Osteoblast (primary cell): ENCODE data around the gene OR51G2. TPM values are rescaled to one million over a fixed set of nuclear protein-coding genes. Genes with fewer than 3 reads are reported as not detected.

Experiments
- DNase-seq: peaks from one replicate; pipeline ENCODE4 v3.0.0; 2011; ENCODE audit warnings: low spot score, mixed read lengths; ENCODE audit not compliant: insufficient read length; ENCODE audit errors: missing footprints
- H2AFZ ChIP-seq: 2 replicates; pipeline ENCODE4 v1.6.0; 2011; ENCODE audit warnings: mild to moderate bottlenecking, low read length
- H3K27ac ChIP-seq: 2 replicates; pipeline ENCODE4 v1.5.1; 2011; ENCODE audit warnings: mild to moderate bottlenecking, low read depth, low read length, moderate library complexity
- H3K27me3 ChIP-seq: 2 replicates; pipeline ENCODE4 v1.6.0; 2012; ENCODE audit warnings: mild to moderate bottlenecking, control low read depth, inconsistent platforms, low read length, moderate library complexity; ENCODE audit not compliant: insufficient read depth
- H3K36me3 ChIP-seq: 2 replicates; pipeline ENCODE4 v1.5.1; 2011; ENCODE audit warnings: mild to moderate bottlenecking, low read length, control low read depth, moderate library complexity; ENCODE audit not compliant: insufficient read depth
- H3K4me1 ChIP-seq: 2 replicates; pipeline ENCODE4 v1.5.1; 2011; ENCODE audit warnings: mild to moderate bottlenecking, low read length, control low read depth, moderate library complexity; ENCODE audit not compliant: insufficient read depth
- H3K4me2 ChIP-seq: 2 replicates; pipeline ENCODE4 v1.6.0; 2011; ENCODE audit warnings: mild to moderate bottlenecking, low read length; ENCODE audit not compliant: insufficient read depth
- H3K4me3 ChIP-seq: fragments of 200-600 bp; sonication (generic); 3 replicates; pipeline ENCODE4 v1.5.1; 2012; ENCODE audit warnings: mild to moderate bottlenecking, low read length, inconsistent platforms; ENCODE audit not compliant: insufficient read depth
- H3K79me2 ChIP-seq: 2 replicates; pipeline ENCODE4 v1.6.0; 2012; ENCODE audit warnings: mild to moderate bottlenecking, low read length, control low read depth, inconsistent platforms; ENCODE audit not compliant: insufficient read depth
- H3K9me3 ChIP-seq: 2 replicates; pipeline ENCODE4 v1.5.1; 2011; ENCODE audit warnings: low read depth, low read length, control low read depth
- H4K20me1 ChIP-seq: 2 replicates; pipeline ENCODE4 v1.6.0; 2012; ENCODE audit warnings: mild to moderate bottlenecking, low read length, control low read depth; ENCODE audit not compliant: insufficient read depth
- total RNA-seq: library from RNA; depleted of rRNA; stranded (reverse); fragments of >200 nt; gene quantifications from 2 replicates; pipeline ENCODE4 v1.2.3, GENCODE V29; 2012
- TF ChIP-seq, protein P1 (sequence below): IDR thresholded peaks from 2 replicates; pipeline ENCODE4 v1.5.1; 2011; ENCODE audit warnings: mild to moderate bottlenecking, low read depth, low read length, moderate library complexity; ENCODE audit errors: extremely low read depth

The OR51G2 gene
- total RNA-seq, 1 donor, result not detected

- Histone ChIP-seq H4K20me1 (no peaks in the 10 kb centered on the region), H2AFZ (no peak within 1 kb of the TSS), H3K27me3 (no peaks in the 10 kb centered on the region), H3K4me1 (no peaks in the 10 kb centered on the region), H3K79me2 (no peaks in the 10 kb centered on the region), H3K4me3 (no peak within 1 kb of the TSS), H3K36me3 (no peaks in the 10 kb centered on the region), H3K4me2 (no peak within 1 kb of the TSS), H3K27ac (no peak within 1 kb of the TSS), H3K9me3 (no peaks in the 10 kb centered on the region)
- TF ChIP-seq, protein P1, sequence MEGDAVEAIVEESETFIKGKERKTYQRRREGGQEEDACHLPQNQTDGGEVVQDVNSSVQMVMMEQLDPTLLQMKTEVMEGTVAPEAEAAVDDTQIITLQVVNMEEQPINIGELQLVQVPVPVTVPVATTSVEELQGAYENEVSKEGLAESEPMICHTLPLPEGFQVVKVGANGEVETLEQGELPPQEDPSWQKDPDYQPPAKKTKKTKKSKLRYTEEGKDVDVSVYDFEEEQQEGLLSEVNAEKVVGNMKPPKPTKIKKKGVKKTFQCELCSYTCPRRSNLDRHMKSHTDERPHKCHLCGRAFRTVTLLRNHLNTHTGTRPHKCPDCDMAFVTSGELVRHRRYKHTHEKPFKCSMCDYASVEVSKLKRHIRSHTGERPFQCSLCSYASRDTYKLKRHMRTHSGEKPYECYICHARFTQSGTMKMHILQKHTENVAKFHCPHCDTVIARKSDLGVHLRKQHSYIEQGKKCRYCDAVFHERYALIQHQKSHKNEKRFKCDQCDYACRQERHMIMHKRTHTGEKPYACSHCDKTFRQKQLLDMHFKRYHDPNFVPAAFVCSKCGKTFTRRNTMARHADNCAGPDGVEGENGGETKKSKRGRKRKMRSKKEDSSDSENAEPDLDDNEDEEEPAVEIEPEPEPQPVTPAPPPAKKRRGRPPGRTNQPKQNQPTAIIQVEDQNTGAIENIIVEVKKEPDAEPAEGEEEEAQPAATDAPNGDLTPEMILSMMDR, result no peak
- no peak for DNase-seq
Measured at GRCh38 chr11:4924239-4924638, 5.1 kb upstream of the OR51G2 start, which contains the start of gene OR51G1. OR51G1 (minus strand) TSS chr11:4924339; CDS start chr11:4924339, 0 bp downstream.

DNA sequence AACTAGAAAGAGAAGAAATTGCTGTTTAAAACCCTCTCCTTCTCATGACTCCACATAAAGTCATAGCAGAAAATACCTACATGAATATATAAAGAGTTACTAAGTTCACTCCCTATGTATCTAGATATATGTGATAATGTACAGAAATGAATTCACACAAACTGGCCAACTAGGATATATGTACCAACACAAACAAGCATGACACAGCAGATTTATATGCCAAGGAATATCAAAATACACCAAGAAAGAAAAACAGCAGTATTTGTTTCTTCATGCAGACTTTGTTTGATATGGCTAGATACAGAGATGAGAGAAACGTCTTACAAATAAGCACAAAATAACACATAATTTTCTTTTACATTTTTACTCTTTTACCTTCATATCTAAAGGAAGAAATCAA is 3.2 kb upstream of the OR51G2 start:
- no peak overlapping the region for H2AFZ ChIP-seq
- no peak overlapping the region for H3K4me2 ChIP-seq
- H3K36me3 ChIP-seq, result no peaks in the 10 kb centered on the region
- no peak overlapping the region for H3K27ac ChIP-seq
- H3K4me1 ChIP-seq, result no peaks in the 10 kb centered on the region
- H3K79me2 ChIP-seq, result no peaks in the 10 kb centered on the region
- no peaks in the 10 kb centered on the region for H3K9me3 ChIP-seq
- no peaks in the 10 kb centered on the region for H3K27me3 ChIP-seq
- TF ChIP-seq, protein P1, result no peak
- DNase-seq, result peak; percentile 35
- no peaks in the 10 kb centered on the region for H4K20me1 ChIP-seq
- no peak overlapping the region for H3K4me3 ChIP-seq

DNA sequence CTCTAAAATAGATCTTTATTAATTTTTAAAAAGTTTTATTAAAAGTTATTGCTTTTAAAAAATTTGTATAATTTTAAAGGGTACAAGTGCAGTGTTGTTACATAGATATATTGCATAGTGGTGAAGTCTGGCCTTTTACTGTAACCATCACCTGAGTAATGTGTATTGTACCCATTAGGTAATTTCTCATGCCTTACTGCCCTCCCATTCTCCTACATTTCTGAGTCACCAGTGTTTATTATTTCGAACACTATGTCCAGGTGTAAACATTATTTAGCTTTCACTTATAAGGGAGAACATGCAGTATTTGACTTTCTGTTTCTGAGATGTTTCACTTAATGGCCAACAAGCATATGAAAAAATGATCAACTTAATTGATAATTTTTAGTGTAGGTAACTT is 2.6 kb upstream of the OR51G2 start:
- no peaks in the 10 kb centered on the region for H3K9me3 ChIP-seq
- no peak overlapping the region for H3K4me2 ChIP-seq
- no peaks in the 10 kb centered on the region for H3K36me3 ChIP-seq
- no peak overlapping the region for H3K4me3 ChIP-seq
- no peaks in the 10 kb centered on the region for H3K79me2 ChIP-seq
- H3K27ac ChIP-seq, result no peak overlapping the region
- no peak for DNase-seq
- H2AFZ ChIP-seq, result no peak overlapping the region
- no peaks in the 10 kb centered on the region for H3K27me3 ChIP-seq
- no peaks in the 10 kb centered on the region for H3K4me1 ChIP-seq
- TF ChIP-seq, protein P1, result no peak
- no peaks in the 10 kb centered on the region for H4K20me1 ChIP-seq

- no peak for DNase-seq
- Histone ChIP-seq H3K27me3 (no peaks in the 10 kb centered on the region), H4K20me1 (no peaks in the 10 kb centered on the region), H3K27ac (no peak overlapping the region), H3K9me3 (no peaks in the 10 kb centered on the region), H3K4me2 (no peak overlapping the region), H3K79me2 (no peaks in the 10 kb centered on the region), H3K4me1 (no peaks in the 10 kb centered on the region), H3K4me3 (no peak overlapping the region), H2AFZ (no peak overlapping the region), H3K36me3 (no peaks in the 10 kb centered on the region)
- TF ChIP-seq, protein P1, result no peak
Measured at GRCh38 chr11:4916581-4916980, 2.6 kb downstream of the OR51G2 start.
